Prostate gland (tissue), 2 donors: ENCODE results near the gene ZGPAT. TPM values are rescaled to one million over a fixed set of nuclear protein-coding genes. Genes with fewer than 3 reads are reported as not detected.

ENCODE experiments used
- DNase-seq: peaks from one replicate; pipeline ENCODE4 v3.0.0-alpha.2; 2019; ENCODE audit warnings: low spot score
- H3K27ac ChIP-seq, 2 donors: fragments of 200-600 bp; sonication (generic); 2 replicates each; pipeline ENCODE4 v1.5.1; 2017 to 2019
- H3K27me3 ChIP-seq: fragments of 200-600 bp; sonication (generic); replicated peaks from 2 replicates; pipeline ENCODE4 v1.5.1; 2019; ENCODE audit not compliant: insufficient read depth
- H3K36me3 ChIP-seq, 2 donors: fragments of 200-600 bp; sonication (generic); 1 replicate in 1 of 2; 2 replicates in 1 of 2; pipeline versions ENCODE4 v1.5.1 to v1.8.1; 2017 to 2019
- H3K4me1 ChIP-seq: fragments of 200-600 bp; sonication (generic); replicated peaks from 2 replicates; pipeline ENCODE4 v1.5.1; 2019
- H3K4me3 ChIP-seq, 2 donors: fragments of 200-600 bp; sonication (generic); 2 replicates each; pipeline ENCODE4 v1.5.1; 2017 to 2019
- H3K9me3 ChIP-seq: fragments of 200-600 bp; sonication (generic); 2 replicates; pipeline ENCODE4 v1.5.1; 2017
- CTCF ChIP-seq, 4 experiments: fragments of 200-600 bp in 2 of 4; fragments of 450-650 bp in 2 of 4; sonication (generic) in 2 of 4; IDR thresholded peaks; 1 replicate in 3 of 4; 2 replicates in 1 of 4; pipeline ENCODE4 v1.5.1; 2016 to 2019; ENCODE audit warnings: antibody characterized with exemption in 4 of 4, mild to moderate bottlenecking in 2 of 4, moderate library complexity in 2 of 4
- POLR2A ChIP-seq: fragments of 450-650 bp; IDR thresholded peaks from one replicate; pipeline ENCODE4 v1.6.1; 2016; ENCODE audit warnings: antibody characterized with exemption, mild to moderate bottlenecking
- POLR2AphosphoS5 ChIP-seq: sonication (generic); formaldehyde crosslinking; IDR thresholded peaks from one replicate; pipeline ENCODE4 v1.6.1; 2017; ENCODE audit warnings: antibody characterized with exemption
- WGBS: methylation state at CpG from one replicate; pipeline ENCODE4 v1.1.5; 2018; 5-methylcytosine and 5-hydroxymethylcytosine counted together
- intact Hi-C: fragments of 100-400 bp; cut with DNase I; formaldehyde crosslinking; loops from one replicate; pipeline ENCODE4 v1.14.2; 2022
- total RNA-seq, 2 donors: library from RNA; depleted of rRNA; stranded (reverse); fragments of >200 nt; gene quantifications; one replicate each; pipeline ENCODE4 v1.1.0, GENCODE V29; 2016

The ZGPAT gene
- total RNA-seq, 2 donors from 2014 or later, result 29.3 to 55.5 TPM

DNA sequence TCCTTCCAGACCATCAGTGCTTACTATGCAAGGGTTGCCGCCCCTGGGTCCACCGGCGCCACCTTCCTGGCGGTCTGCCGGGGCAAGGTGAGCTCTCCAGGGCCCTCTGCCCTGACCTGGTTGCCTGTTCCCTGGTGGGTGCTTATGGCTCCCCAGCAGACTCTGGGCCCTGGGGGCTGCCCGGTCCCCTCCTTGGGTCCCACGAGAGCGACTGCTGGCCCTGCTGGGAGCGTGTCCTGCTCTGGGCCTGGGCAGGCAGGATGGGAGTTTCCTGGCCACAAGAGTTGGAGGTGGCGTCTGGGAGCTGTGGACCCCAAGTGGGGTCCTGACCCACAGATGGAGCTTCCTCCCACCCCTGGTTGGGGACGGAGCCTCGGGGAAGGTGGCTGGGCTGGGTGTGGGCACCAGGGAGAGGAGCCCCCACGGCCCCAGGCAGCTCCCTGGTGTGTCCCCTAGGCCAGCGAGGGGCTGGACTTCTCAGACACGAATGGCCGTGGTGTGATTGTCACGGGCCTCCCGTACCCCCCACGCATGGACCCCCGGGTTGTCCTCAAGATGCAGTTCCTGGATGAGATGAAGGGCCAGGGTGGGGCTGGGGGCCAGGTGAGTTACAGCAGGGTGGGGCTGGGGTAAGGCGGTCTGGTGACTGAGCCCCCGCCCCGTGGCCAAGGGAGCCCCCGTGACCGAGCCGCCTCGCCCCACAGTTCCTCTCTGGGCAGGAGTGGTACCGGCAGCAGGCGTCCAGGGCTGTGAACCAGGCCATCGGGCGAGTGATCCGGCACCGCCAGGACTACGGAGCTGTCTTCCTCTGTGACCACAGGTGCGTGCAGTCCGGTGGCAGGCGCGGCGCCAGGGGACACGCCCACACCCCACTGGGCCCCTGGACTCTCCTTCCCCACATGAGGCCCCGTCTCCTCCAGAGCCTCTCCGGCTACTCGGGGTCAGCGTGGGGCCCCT is 18.5 kb upstream of the ZGPAT start:
- H3K4me1 ChIP-seq, result no peaks in the 10 kb centered on the region
- no peak for DNase-seq
- TF ChIP-seq POLR2A, result no peak
- no peak for TF ChIP-seq POLR2AphosphoS5
- TF ChIP-seq CTCF (IDR thresholded peaks at IDR 0.05), result no peak

GRCh38 chr20:63690003-63690897 is 17.6 kb upstream of the ZGPAT start:
- Histone ChIP-seq H3K4me1 (no peaks in the 10 kb centered on the region), H3K27me3 (no peaks in the 10 kb centered on the region), H3K27ac (no peak overlapping the region), H3K4me3 (no peak overlapping the region), H3K36me3 (no peaks in the 10 kb centered on the region), H3K9me3 (no peaks in the 10 kb centered on the region)
- DNase-seq, result no peak
- TF ChIP-seq CTCF (IDR thresholded peaks at IDR 0.05) (no peak), POLR2A (no peak), POLR2AphosphoS5 (no peak)
- 85% methylated on average over 31 of the region's 40 CpGs for WGBS
- intact Hi-C loops, result no loop called here

More for the DNA sequence above, 18.5 kb upstream of the ZGPAT start:
- Histone ChIP-seq H3K9me3 (no peaks in the 10 kb centered on the region), H3K36me3 (no peaks in the 10 kb centered on the region), H3K27ac (no peak overlapping the region), H3K27me3 (no peaks in the 10 kb centered on the region), H3K4me3 (no peak overlapping the region)
- intact Hi-C loops, result no loop called here
- WGBS, result 90% methylated on average over 37 of the region's 44 CpGs

DNA sequence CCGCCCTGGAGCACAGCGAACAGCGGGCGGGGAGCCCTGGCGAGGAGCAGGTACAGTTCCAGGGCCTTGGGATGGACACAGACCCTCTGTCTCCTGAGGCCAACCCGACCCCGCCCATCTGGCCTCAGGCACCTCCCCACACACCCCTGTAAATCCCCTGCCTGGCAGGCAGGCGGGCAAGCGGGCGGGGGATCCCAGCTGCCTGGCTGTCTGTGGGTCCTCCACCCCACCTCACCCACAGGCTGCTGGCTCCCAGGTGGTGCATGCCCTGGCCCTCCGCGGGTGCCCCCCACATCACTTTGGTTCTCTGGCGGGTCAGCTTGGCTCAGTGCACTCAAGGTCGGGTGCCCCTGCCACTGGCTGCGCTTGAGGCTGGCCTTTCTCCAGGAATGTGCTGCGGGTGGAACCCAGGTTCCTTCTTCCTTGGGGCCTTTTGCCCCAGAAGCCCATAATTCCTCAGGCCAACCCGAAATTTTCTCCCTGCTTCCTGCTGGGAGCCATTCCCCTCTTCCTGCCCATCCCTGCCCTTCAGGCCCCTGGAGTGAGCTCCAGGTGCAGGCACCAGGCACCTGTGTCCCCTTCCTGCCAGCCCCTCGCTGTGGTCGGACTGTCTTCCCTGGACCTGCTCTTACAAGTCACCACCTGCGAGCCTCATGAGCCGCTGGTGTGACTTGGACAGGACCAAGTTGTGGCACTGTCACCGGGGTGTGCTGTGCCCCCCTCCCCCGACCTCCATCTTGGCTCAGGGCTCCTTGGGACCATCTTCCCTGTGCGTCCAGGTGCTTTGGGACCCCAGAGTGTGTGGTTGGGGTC is 16.7 kb upstream of the ZGPAT start:
- H3K36me3 ChIP-seq, result no peaks in the 10 kb centered on the region
- H3K27me3 ChIP-seq, result no peaks in the 10 kb centered on the region
- TF ChIP-seq POLR2AphosphoS5 (no peak), CTCF (IDR thresholded peaks at IDR 0.05) (no peak), POLR2A (no peak)
- 68% methylated on average over 24 of the region's 24 CpGs for WGBS
- intact Hi-C loops, result no loop called here
- H3K4me1 ChIP-seq, result no peaks in the 10 kb centered on the region
- no peak overlapping the region for H3K27ac ChIP-seq
- no peak overlapping the region for H3K4me3 ChIP-seq
- no peak for DNase-seq
- H3K9me3 ChIP-seq, result no peaks in the 10 kb centered on the region

- no peak overlapping the region for H3K27ac ChIP-seq
- WGBS, result 84% methylated on average over 21 of the region's 21 CpGs
- H3K9me3 ChIP-seq, result no peaks in the 10 kb centered on the region
- DNase-seq, result no peak
- H3K27me3 ChIP-seq, result no peaks in the 10 kb centered on the region
- no peaks in the 10 kb centered on the region for H3K36me3 ChIP-seq
- H3K4me3 ChIP-seq, result no peak overlapping the region
- TF ChIP-seq POLR2AphosphoS5 (no peak), CTCF (IDR thresholded peaks at IDR 0.05) (no peak), POLR2A (no peak)
- intact Hi-C loops, result no loop called here
- peaks cover 2% of the 10 kb centered on the region for H3K4me1 ChIP-seq
Observed at GRCh38 chr20:63691711-63692435, 16.0 kb upstream of the ZGPAT start.
